T-helper 9 cell (primary cell): Measurements from ENCODE around the gene FHOD3.

Experiments used
- DNase-seq: peaks from one replicate; pipeline ENCODE4 v3.0.0-alpha.2; 2020

The FHOD3 gene

GRCh38 chr18:36296650-36297416, 680 bp upstream of the FHOD3 start:
- no peak for DNase-seq

GRCh38 chr18:36298126-36298741, 721 bp downstream of the FHOD3 start:
- DNase-seq = no peak

- DNase-seq = no peak
Observed at GRCh38 chr18:36299015-36299414, 1.5 kb downstream of the FHOD3 start.

- DNase-seq = no peak
Observed at GRCh38 chr18:36300211-36300610, 2.7 kb downstream of the FHOD3 start.

GRCh38 chr18:36301884-36302283, 4.4 kb downstream of the FHOD3 start:
- no peak for DNase-seq

GRCh38 chr18:36302676-36303075, 5.2 kb downstream of the FHOD3 start:
- DNase-seq = no peak

GRCh38 chr18:36303211-36303844, 5.8 kb downstream of the FHOD3 start:
- no peak for DNase-seq

- no peak for DNase-seq
Observed at GRCh38 chr18:36304723-36305122, 7.2 kb downstream of the FHOD3 start.

- DNase-seq = no peak
Observed at GRCh38 chr18:36305375-36305774, 7.9 kb downstream of the FHOD3 start.

- no peak for DNase-seq
Observed at GRCh38 chr18:36307513-36307912, 10.0 kb downstream of the FHOD3 start.

- DNase-seq = no peak
Observed at GRCh38 chr18:36308711-36309435, 11.4 kb downstream of the FHOD3 start.

- DNase-seq = no peak
Observed at GRCh38 chr18:36309436-36310391, 12.2 kb downstream of the FHOD3 start.

- no peak for DNase-seq
Observed at GRCh38 chr18:36311026-36311570, 13.6 kb downstream of the FHOD3 start.

GRCh38 chr18:36312806-36313395, 15.4 kb downstream of the FHOD3 start:
- no peak for DNase-seq

GRCh38 chr18:36314098-36314497, 16.6 kb downstream of the FHOD3 start:
- DNase-seq = no peak

- DNase-seq = no peak
Observed at GRCh38 chr18:36314754-36315153, 17.2 kb downstream of the FHOD3 start.

GRCh38 chr18:36315736-36316135, 18.2 kb downstream of the FHOD3 start:
- no peak for DNase-seq

- DNase-seq = no peak
Observed at GRCh38 chr18:36316246-36316645, 18.7 kb downstream of the FHOD3 start.

GRCh38 chr18:36321658-36322407, 24.3 kb downstream of the FHOD3 start:
- DNase-seq = no peak

GRCh38 chr18:36322408-36322728, 24.9 kb downstream of the FHOD3 start:
- no peak for DNase-seq

GRCh38 chr18:36322734-36323133, 25.2 kb downstream of the FHOD3 start:
- no peak for DNase-seq
